Left ventricle myocardium superior (tissue), 1 donor: Measurements from ENCODE around the gene TST. TPM values are rescaled to one million over a fixed set of nuclear protein-coding genes. Genes with fewer than 3 reads are reported as not detected.
A peak's percentile ranks its signal among the peaks of the same experiment; 100 is the strongest.
"Not testable (repeated sequence)": the region's sequence is repeated elsewhere in the genome, so short reads cannot be mapped to it uniquely, and the experiment has no call there.

Source experiments
- ATAC-seq: fragments of 200-7000 bp; cut with Tn5 transposase; one replicate; pipeline ENCODE4 v1.9.1; 2020; ENCODE audit warnings: mild to moderate bottlenecking, moderate library complexity
- DNase-seq: peaks from one replicate; pipeline ENCODE4 v3.0.0-alpha.2; 2020
- intact Hi-C: fragments of 100-400 bp; cut with micrococcal nuclease; formaldehyde crosslinking; loops from one replicate; pipeline ENCODE4 v1.11.0; 2022
- total RNA-seq: library from RNA; stranded (reverse); fragmentation: NEBNext Ultra II Directional; extraction: Animal tissue kit (Norgen Biotek cat#: 25700); gene quantifications from one replicate; pipeline ENCODE4 v1.2.1, GENCODE V29; 2021
- donor health status: DM: no; HTN: yes; CAD: no; lungs with severe emphysema.

The TST gene
- total RNA-seq, 1 donor from 2014 or later, result 45.8 TPM

GRCh38 chr22:36998620-36999351 is 20.5 kb downstream of the TST start:
- DNase-seq (no peak), ATAC-seq (no peak)
- intact Hi-C loops, result no loop called here

GRCh38 chr22:36997746-36998145 is 21.5 kb downstream of the TST start:
- ATAC-seq (no peak), DNase-seq (no peak)
- intact Hi-C loops, result no loop called here

- no peak for ATAC-seq
- DNase-seq, result no peak
- intact Hi-C loops, result no loop called here
Measured at GRCh38 chr22:36991206-36991605, 28.0 kb downstream of the TST start.

GRCh38 chr22:36990457-36990856 is 28.8 kb downstream of the TST start:
- no peak for DNase-seq
- intact Hi-C loops, result no loop called here
- ATAC-seq, result no peak

GRCh38 chr22:36989012-36989411 is 30.2 kb downstream of the TST start:
- DNase-seq, intact Hi-C loops, ATAC-seq: not testable (repeated sequence)

GRCh38 chr22:36988075-36988832 is 31.0 kb downstream of the TST start:
- DNase-seq, result no peak
- intact Hi-C loops, result no loop called here
- ATAC-seq, result no peak

GRCh38 chr22:36986242-36986821 is 32.9 kb downstream of the TST start:
- no peak for ATAC-seq
- intact Hi-C loops, result no loop called here
- DNase-seq, result no peak

- intact Hi-C loops, result no loop called here
- no peak for DNase-seq
- ATAC-seq, result no peak
Measured at GRCh38 chr22:36985211-36985889, 33.9 kb downstream of the TST start.

- no peak for DNase-seq
- intact Hi-C loops, result no loop called here
- no peak for ATAC-seq
Measured at GRCh38 chr22:36982136-36982535, 37.1 kb downstream of the TST start.

- ATAC-seq (no peak), DNase-seq (no peak)
- intact Hi-C loops, result no loop called here
Measured at GRCh38 chr22:36981247-36981775, 37.9 kb downstream of the TST start.

- DNase-seq, result no peak
- intact Hi-C loops, result loop anchor here (10.0 kb wide), 1 partner anchor 194 kb away; no protein-coding TSS in a partner anchor
- no peak for ATAC-seq
Measured at GRCh38 chr22:36979016-36979910, 40.0 kb downstream of the TST start.

- ATAC-seq (peak; percentile 98), DNase-seq (peak; percentile 92)
- intact Hi-C loops, result loop anchor here (10.0 kb wide), 1 partner anchor 193 kb away; no protein-coding TSS in a partner anchor
Measured at GRCh38 chr22:36977947-36978660, 41.1 kb downstream of the TST start.

- ATAC-seq (peak; percentile 75), DNase-seq (peak; percentile 77)
- intact Hi-C loops, result loop anchor here (10.0 kb wide), 1 partner anchor 193 kb away; no protein-coding TSS in a partner anchor
Measured at GRCh38 chr22:36977401-36977861, 41.8 kb downstream of the TST start.

- no peak for ATAC-seq
- no peak for DNase-seq
- intact Hi-C loops, result loop anchor here (10.0 kb wide), 1 partner anchor 192 kb away; no protein-coding TSS in a partner anchor
Measured at GRCh38 chr22:36976606-36977005, 42.6 kb downstream of the TST start.

GRCh38 chr22:36971341-36972125 is 47.7 kb downstream of the TST start:
- intact Hi-C loops, result loop anchor here (10.0 kb wide), 1 partner anchor 187 kb away; no protein-coding TSS in a partner anchor
- no peak for ATAC-seq
- no peak for DNase-seq

GRCh38 chr22:36968249-36968964 is 50.8 kb downstream of the TST start:
- DNase-seq (no peak), ATAC-seq (no peak)
- intact Hi-C loops, result no loop called here
